ENCODE data around the gene MARCHF10. TPM values are rescaled to one million over a fixed set of nuclear protein-coding genes. Genes with fewer than 3 reads are reported as not detected.

Gene MARCHF10
- total RNA-seq, 1 experiment from 2014 or later = not detected

- Histone ChIP-seq H3K27me3 (ENCODE audit: low read length) (no peaks in the 10 kb centered on the region), H4K20me1 (ENCODE audit: low read length) (no peaks in the 10 kb centered on the region), H3K4me1 (ENCODE audit: insufficient read depth, low read length) (peaks cover 29% of the 10 kb centered on the region), H3K4me2 (ENCODE audit: low read length) (peak overlapping the region; percentile 83), H3K79me2 (ENCODE audit: low read length) (no peaks in the 10 kb centered on the region), H3K4me3 (ENCODE audit: low read length) (no peak overlapping the region), H3K9ac (ENCODE audit: low read length) (no peak overlapping the region), H3K27ac (ENCODE audit: low read length) (no peak overlapping the region), H3K36me3 (ENCODE audit: low read depth, low read length) (no peaks in the 10 kb centered on the region), H3F3A (ENCODE audit: low read length, unreplicated experiment) (no peaks in the 10 kb centered on the region), H3K9me3 (ENCODE audit: low read length) (0 out of 2 replicates have a peak, but pooled peaks cover 3% of the 10 kb centered on the region), H2AFZ (ENCODE audit: low read length) (no peak overlapping the region), H3K9me2 (replicated peaks; ENCODE audit: low read length) (no peaks in the 10 kb centered on the region)
- no TSS peak for BruUV-seq (replicated peaks)
- intact Hi-C loops (cut with micrococcal nuclease) = loop anchor here (2.0 kb wide), 2 partner anchors 73 to 85 kb away; no protein-coding TSS in a partner anchor
- TF ChIP-seq EZH2 (IDR thresholded peaks at IDR 0.05; ENCODE audit: low read length, unreplicated experiment) (no peak), CTCF (conservative IDR thresholded peaks at IDR 0.05; ENCODE audit: low read depth, low read length) (no peak), EZH2phosphoT487 (IDR thresholded peaks at IDR 0.05; ENCODE audit: borderline replicate concordance, low read length) (no peak)
- no peak for DNase-seq
- ChIA-PET POLR2A (ENCODE audit: unreplicated experiment) (no interaction called here), CTCF (interaction anchor here (0.6 kb wide), 1 partner anchor 16 kb away, joined by 19 read pairs; no protein-coding TSS in a partner anchor)
- no peak for ATAC-seq
Observed at GRCh38 chr17:62705778-62706597, 102.1 kb downstream of the MARCHF10 start.

- H3K4me3 ChIP-seq (ENCODE audit: low read length) = peak overlapping the region; percentile 73
- ChIA-PET POLR2A (ENCODE audit: unreplicated experiment) (no interaction called here), CTCF (interaction anchor here (0.6 to 0.7 kb wide), 2 partner anchors 17 to 235 kb away, joined by 4 to 19 read pairs; no protein-coding TSS in a partner anchor)
- intact Hi-C loops (cut with micrococcal nuclease) = loop anchor here (2.0 kb wide), 2 partner anchors 74 to 86 kb away; no protein-coding TSS in a partner anchor
- no peaks in the 10 kb centered on the region for H4K20me1 ChIP-seq (ENCODE audit: low read length)
- DNase-seq (no peak), ATAC-seq (no peak)
- no TSS peak for BruUV-seq (replicated peaks)
- H3K36me3 ChIP-seq (ENCODE audit: low read depth, low read length) = no peaks in the 10 kb centered on the region
- H3K27ac ChIP-seq (ENCODE audit: low read length) = peak overlapping the region; percentile 84
- H3K27me3 ChIP-seq (ENCODE audit: low read length) = no peaks in the 10 kb centered on the region
- H3F3A ChIP-seq (ENCODE audit: low read length, unreplicated experiment) = no peaks in the 10 kb centered on the region
- TF ChIP-seq EZH2phosphoT487 (IDR thresholded peaks at IDR 0.05; ENCODE audit: borderline replicate concordance, low read length) = no peak
- TF ChIP-seq EZH2 (IDR thresholded peaks at IDR 0.05; ENCODE audit: low read length, unreplicated experiment) = no peak
- H2AFZ ChIP-seq (ENCODE audit: low read length) = peak overlapping the region; percentile 78
- no peaks in the 10 kb centered on the region for H3K9me2 ChIP-seq (replicated peaks; ENCODE audit: low read length)
- H3K4me2 ChIP-seq (ENCODE audit: low read length) = peak overlapping the region; percentile 83
- H3K79me2 ChIP-seq (ENCODE audit: low read length) = no peaks in the 10 kb centered on the region
- 0 out of 2 replicates have a peak, but pooled peaks cover 3% of the 10 kb centered on the region for H3K9me3 ChIP-seq (ENCODE audit: low read length)
- peak overlapping the region; percentile 96 for H3K9ac ChIP-seq (ENCODE audit: low read length)
- H3K4me1 ChIP-seq (ENCODE audit: insufficient read depth, low read length) = peaks cover 29% of the 10 kb centered on the region
Observed at GRCh38 chr17:62705156-62705777, 102.8 kb downstream of the MARCHF10 start.

GRCh38 chr17:62704381-62704971, 103.6 kb downstream of the MARCHF10 start:
- no peaks in the 10 kb centered on the region for H3K79me2 ChIP-seq (ENCODE audit: low read length)
- no TSS peak for BruUV-seq (replicated peaks)
- peak overlapping the region; percentile 96 for H3K9ac ChIP-seq (ENCODE audit: low read length)
- H3K27me3 ChIP-seq (ENCODE audit: low read length) = no peaks in the 10 kb centered on the region
- no peaks in the 10 kb centered on the region for H4K20me1 ChIP-seq (ENCODE audit: low read length)
- H3K4me3 ChIP-seq (ENCODE audit: low read length) = peak overlapping the region; percentile 73
- 0 out of 2 replicates have a peak, but pooled peaks cover 3% of the 10 kb centered on the region for H3K9me3 ChIP-seq (ENCODE audit: low read length)
- H3K27ac ChIP-seq (ENCODE audit: low read length) = peak overlapping the region; percentile 84
- ATAC-seq (peak; percentile 39), DNase-seq (peak; percentile 93)
- H3K36me3 ChIP-seq (ENCODE audit: low read depth, low read length) = no peaks in the 10 kb centered on the region
- no peaks in the 10 kb centered on the region for H3F3A ChIP-seq (ENCODE audit: low read length, unreplicated experiment)
- no peaks in the 10 kb centered on the region for H3K9me2 ChIP-seq (replicated peaks; ENCODE audit: low read length)
- intact Hi-C loops (cut with micrococcal nuclease) = loop anchor here (1.0 to 2.0 kb wide), 3 partner anchors 74 to 116 kb away; no protein-coding TSS in a partner anchor
- POLR2A ChIA-PET (ENCODE audit: unreplicated experiment) = no interaction called here
- no peak for TF ChIP-seq EZH2phosphoT487 (IDR thresholded peaks at IDR 0.05; ENCODE audit: borderline replicate concordance, low read length)
- CTCF ChIA-PET = no interaction called here
- H3K4me2 ChIP-seq (ENCODE audit: low read length) = peak overlapping the region; percentile 83
- peak overlapping the region; percentile 78 for H2AFZ ChIP-seq (ENCODE audit: low read length)
- H3K4me1 ChIP-seq (ENCODE audit: insufficient read depth, low read length) = peaks cover 29% of the 10 kb centered on the region

All from PC-3 (cell line).